GM13977 (cell line): Measurements from ENCODE around the gene TSPAN9.

ENCODE experiments used
- DNase-seq: peaks from one replicate; pipeline ENCODE4 v3.0.0; 2012; ENCODE audit warnings: low spot score
- in situ Hi-C: fragments of 300-500 bp; cut with MboI; formaldehyde crosslinking; loops from one replicate; pipeline ENCODE4 v1.12.0; 2022; ENCODE audit warnings: low sequenced_read_pairs, low pct_unique_long_range_greater_than_20kb, mixed read lengths, inconsistent platforms; ENCODE audit not compliant: unreplicated experiment
- TF ChIP-seq, protein P1 (sequence below): IDR thresholded peaks from 2 replicates; pipeline ENCODE4 v1.5.1; 2012; ENCODE audit warnings: mild to moderate bottlenecking, control low read depth; ENCODE audit not compliant: insufficient read depth; ENCODE audit errors: extremely low read depth, missing control alignments

The TSPAN9 gene

DNA sequence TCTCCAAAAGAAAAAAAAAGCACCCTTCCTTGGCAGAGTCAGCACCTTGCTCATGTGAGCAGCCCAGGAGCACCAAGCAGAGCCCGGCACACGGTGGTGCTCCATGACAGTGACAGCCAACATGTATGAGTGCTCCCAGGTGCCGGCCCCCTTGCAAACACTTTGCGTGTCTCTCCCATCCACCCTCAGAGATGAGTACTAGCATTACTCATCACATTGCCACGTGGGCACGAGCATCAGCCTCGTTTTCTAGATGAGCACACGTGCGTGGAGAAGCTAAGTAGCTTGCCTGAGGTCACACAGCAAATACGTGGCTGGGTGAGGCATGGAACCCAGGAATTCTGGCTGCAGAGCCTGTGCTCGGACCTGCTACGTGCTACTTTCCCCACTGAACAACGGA lies 235.9 kb downstream of the TSPAN9 start:
- in situ Hi-C loops = no loop called here
- TF ChIP-seq, protein P1, sequence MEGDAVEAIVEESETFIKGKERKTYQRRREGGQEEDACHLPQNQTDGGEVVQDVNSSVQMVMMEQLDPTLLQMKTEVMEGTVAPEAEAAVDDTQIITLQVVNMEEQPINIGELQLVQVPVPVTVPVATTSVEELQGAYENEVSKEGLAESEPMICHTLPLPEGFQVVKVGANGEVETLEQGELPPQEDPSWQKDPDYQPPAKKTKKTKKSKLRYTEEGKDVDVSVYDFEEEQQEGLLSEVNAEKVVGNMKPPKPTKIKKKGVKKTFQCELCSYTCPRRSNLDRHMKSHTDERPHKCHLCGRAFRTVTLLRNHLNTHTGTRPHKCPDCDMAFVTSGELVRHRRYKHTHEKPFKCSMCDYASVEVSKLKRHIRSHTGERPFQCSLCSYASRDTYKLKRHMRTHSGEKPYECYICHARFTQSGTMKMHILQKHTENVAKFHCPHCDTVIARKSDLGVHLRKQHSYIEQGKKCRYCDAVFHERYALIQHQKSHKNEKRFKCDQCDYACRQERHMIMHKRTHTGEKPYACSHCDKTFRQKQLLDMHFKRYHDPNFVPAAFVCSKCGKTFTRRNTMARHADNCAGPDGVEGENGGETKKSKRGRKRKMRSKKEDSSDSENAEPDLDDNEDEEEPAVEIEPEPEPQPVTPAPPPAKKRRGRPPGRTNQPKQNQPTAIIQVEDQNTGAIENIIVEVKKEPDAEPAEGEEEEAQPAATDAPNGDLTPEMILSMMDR = no peak
- no peak for DNase-seq

DNA sequence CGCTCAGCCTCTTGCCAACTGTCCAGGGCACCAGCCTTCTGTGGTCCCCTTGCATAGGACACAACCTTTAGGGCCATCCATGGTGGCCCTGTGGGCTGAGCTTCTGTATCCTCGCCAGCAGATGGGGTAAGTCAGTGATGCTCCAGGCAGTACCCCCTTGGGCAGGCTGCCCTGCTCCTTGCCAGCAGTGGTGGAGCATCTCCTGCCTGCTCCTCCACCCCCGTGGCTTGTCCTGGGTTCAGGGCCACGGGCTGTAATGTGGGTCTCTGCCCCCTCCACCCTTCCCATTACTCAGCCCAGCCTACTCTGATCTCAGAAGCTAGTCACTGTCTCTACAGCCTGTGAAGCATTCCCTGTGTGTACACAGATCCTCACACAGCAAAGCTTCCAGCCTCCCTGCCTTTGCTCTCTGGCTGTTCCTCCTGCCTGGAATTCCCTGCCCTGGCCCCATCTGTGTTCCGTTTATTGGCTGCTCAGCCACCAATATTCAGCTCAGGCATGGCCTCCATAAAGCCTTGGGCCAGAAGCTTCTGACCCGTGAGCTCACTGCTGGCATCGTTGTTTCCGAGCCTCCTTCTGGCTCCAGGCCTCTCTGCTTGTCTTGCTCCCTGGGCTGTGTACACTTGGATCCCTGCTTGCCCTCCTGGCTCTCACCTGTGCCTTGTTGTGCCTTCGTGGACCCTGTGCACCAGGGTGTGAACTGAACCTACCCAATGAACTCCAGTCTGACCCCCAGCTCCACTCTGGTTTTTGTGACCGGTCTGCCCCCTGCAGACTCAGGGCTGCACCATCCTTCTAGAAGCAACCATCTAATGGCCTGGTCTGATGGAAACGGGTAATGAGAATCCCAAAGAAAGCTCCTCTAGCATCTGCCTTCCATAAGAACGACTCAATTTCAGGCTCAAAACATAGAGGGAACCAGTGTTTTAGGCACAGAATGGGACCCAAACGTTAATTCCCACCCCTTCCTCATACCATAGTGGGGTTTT lies 236.8 kb downstream of the TSPAN9 start:
- DNase-seq = peak; percentile 56
- in situ Hi-C loops = no loop called here
- TF ChIP-seq, protein P1 = peak; percentile 47

DNA sequence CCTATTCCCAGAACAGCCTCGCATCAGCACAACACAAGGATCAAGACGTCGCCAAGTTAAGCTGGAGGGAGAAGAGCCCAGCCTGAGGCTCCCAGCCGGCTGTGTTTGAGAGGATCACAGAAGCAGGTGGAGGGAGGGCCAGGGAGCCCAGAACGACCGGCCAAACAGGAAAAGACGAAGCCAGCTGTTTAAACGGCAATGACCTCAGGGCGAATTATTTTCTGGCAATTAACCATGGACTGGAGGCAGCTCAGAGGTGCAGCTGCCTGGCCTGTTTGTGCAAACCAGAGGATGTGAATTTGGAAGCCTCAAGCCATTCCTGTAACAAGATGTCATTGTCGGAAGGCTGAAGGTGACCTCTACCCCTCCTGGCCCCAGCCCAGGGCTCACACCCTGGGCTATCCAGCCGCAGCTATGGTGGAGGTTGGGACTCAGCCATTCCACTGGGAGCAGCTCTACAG lies 238.1 kb downstream of the TSPAN9 start:
- in situ Hi-C loops = no loop called here
- TF ChIP-seq, protein P1 = no peak
- no peak for DNase-seq

DNA sequence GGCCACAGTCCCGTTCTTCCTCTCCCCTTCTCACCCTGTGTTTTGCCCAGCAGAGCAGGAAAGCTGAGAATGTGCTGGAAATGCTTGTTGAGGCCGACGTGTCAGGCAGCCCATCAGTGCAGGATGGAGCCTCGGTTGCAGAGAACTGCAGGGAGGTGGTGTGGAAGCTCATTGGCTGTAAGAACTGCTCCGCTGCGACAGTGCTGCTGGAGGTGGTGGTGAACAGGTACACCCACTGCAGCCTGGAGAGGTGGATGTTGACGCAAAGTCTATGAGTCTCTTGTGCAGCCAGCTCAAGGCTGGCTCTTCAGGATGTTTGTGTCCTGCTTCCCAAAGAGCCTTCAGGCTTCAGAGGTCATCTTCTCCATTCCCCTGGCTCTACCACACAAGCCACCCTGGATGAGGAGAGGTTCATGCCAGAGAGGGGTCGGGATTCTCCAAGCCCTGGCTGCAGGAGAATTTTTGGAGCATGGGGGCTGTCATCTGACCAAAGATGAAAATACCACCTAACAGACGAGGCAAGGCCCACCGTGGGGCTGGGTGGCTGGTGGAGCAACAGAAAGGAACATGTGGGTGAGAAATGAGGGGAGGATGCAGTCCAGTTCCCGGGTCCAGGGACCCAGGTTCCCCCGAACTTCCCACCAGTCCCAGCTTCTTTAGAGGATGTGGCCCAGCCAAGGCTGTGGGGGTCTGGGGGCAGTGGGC lies 239.7 kb downstream of the TSPAN9 start:
- DNase-seq = no peak
- in situ Hi-C loops = no loop called here
- TF ChIP-seq, protein P1 = no peak

DNA sequence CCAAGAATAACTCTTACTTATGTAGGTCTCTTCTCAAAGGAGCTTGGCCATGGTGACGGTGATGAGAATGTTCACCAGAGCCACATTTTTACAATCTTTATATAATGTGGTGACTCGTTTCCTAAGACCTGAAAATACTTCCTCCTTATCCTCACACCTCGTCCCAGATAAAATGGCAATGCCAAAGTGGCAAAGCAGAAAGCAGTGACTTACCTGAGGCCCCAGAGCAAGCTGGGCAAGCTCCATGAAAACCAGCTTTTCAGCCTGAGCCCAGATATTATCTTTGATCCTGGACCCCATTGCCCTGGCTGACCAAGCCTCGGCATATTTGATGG lies 240.3 kb downstream of the TSPAN9 start:
- no peak for DNase-seq
- in situ Hi-C loops = no loop called here
- TF ChIP-seq, protein P1 = no peak

DNA sequence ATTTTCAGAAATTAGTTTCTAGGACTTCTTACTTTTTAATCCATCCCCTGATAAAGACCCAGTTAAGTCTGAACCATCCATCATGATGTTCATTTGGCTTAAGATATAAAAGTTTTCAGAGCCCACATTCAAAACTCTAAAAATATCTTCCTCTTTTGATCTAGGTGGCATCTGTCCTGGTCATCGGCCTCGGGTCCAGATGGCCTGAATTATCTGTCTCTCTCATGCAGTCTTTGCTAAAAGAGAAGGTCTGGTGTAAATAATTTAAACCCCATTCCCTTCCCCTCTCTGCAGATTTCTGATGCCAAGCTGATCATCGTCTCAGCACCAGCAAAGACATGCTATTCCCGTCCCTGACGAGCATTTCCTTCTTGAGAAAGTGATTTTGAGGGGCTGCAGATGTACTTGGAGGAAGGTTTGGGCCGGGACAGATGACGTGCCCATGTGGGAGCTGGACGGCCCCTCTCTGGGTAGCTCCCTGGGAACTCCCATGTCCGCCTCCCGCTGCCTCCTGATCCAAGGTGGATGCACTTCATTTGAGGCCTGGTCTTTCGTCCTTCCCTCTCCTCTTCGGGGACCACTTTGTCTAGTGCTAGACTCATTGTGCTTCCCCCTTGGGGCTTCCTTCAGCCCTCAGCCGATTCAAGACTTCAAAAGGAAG lies 240.8 kb downstream of the TSPAN9 start:
- no peak for DNase-seq
- TF ChIP-seq, protein P1 = no peak
- in situ Hi-C loops = no loop called here
